WTC11 (cell line): Measurements from ENCODE around the gene INF2. TPM values are rescaled to one million over a fixed set of nuclear protein-coding genes. Genes with fewer than 3 reads are reported as not detected.

Source experiments
- ATAC-seq: fragments of 200-7000 bp; cut with Tn5 transposase; 2 replicates; pipeline ENCODE4 v1.10.0; 2021; ENCODE audit warnings: mild to moderate bottlenecking, moderate library complexity
- CTCF ChIA-PET: fragments of 300-600 bp; sonication (Branson Sonifier 250); formaldehyde crosslinking; loops from one replicate; lab custom pipeline; 2021; ENCODE audit warnings: antibody characterized with exemption; lab: Charles Lee
- POLR2A ChIA-PET: fragments of 350-600 bp; sonication (Branson Sonifier 250); formaldehyde crosslinking; loops from one replicate; lab custom pipeline; 2021; ENCODE audit warnings: antibody characterized with exemption; lab: Charles Lee
- DNase-seq: peaks from one replicate; pipeline ENCODE4 v3.0.0; 2021; ENCODE audit warnings: low spot score
- H3K27ac Mint-ChIP-seq: 2 replicates; pipeline ENCODE4 v1.8.0; 2021; ENCODE audit warnings: mixed read lengths
- H3K27me3 Mint-ChIP-seq: 2 replicates; pipeline ENCODE4 v1.8.0; 2021; ENCODE audit warnings: low read depth, mild to moderate bottlenecking, moderate library complexity, mixed read lengths
- H3K36me3 Mint-ChIP-seq: 2 replicates; pipeline ENCODE4 v1.8.0; 2021; ENCODE audit warnings: mixed read lengths
- H3K4me1 Mint-ChIP-seq: 2 replicates; pipeline ENCODE4 v1.8.0; 2022; ENCODE audit warnings: mixed read lengths
- H3K4me3 Mint-ChIP-seq: 2 replicates; pipeline ENCODE4 v1.8.0; 2021; ENCODE audit warnings: mild to moderate bottlenecking, moderate library complexity, mixed read lengths
- H3K9me3 Mint-ChIP-seq: 2 replicates; pipeline ENCODE4 v1.8.0; 2021; ENCODE audit warnings: mixed read lengths
- ARID4B ChIP-seq: sonication (generic); formaldehyde crosslinking; IDR thresholded peaks from 2 replicates; pipeline ENCODE4 v1.8.0; 2023; ENCODE audit warnings: missing genetic modification reagents, mild to moderate bottlenecking, borderline replicate concordance
- ATF6 ChIP-seq: sonication (generic); formaldehyde crosslinking; IDR thresholded peaks from 2 replicates; pipeline ENCODE4 v1.8.1; 2023; ENCODE audit warnings: mild to moderate bottlenecking, missing genetic modification reagents
- E2F5 ChIP-seq: sonication (generic); formaldehyde crosslinking; IDR thresholded peaks from 2 replicates; pipeline ENCODE4 v1.8.1; 2022; ENCODE audit warnings: mild to moderate bottlenecking, moderate library complexity, missing genetic modification reagents
- ETV6 ChIP-seq: sonication (generic); formaldehyde crosslinking; IDR thresholded peaks from 2 replicates; pipeline ENCODE4 v1.8.1; 2022; ENCODE audit warnings: mild to moderate bottlenecking, missing genetic modification reagents
- FOXP1 ChIP-seq: sonication (generic); formaldehyde crosslinking; IDR thresholded peaks from 2 replicates; pipeline ENCODE4 v1.8.0; 2022; ENCODE audit warnings: missing genetic modification reagents, mild to moderate bottlenecking, moderate library complexity, borderline replicate concordance
- HMGXB4 ChIP-seq: sonication (generic); formaldehyde crosslinking; IDR thresholded peaks from 2 replicates; pipeline ENCODE4 v1.8.1; 2023; ENCODE audit warnings: mild to moderate bottlenecking, moderate library complexity, missing genetic modification reagents
- MYBL2 ChIP-seq: sonication (generic); formaldehyde crosslinking; IDR thresholded peaks from 2 replicates; pipeline ENCODE4 v1.8.1; 2023; ENCODE audit warnings: mild to moderate bottlenecking, moderate library complexity, missing genetic modification reagents
- NFATC4 ChIP-seq: fragments of 250-450 bp; sonication (Bioruptor Pico); IDR thresholded peaks from 2 replicates; pipeline ENCODE4 v1.9.0; 2021; ENCODE audit warnings: mild to moderate bottlenecking
- PRDM15 ChIP-seq: sonication (generic); formaldehyde crosslinking; IDR thresholded peaks from 2 replicates; pipeline ENCODE4 v1.8.0; 2022; ENCODE audit warnings: missing genetic modification reagents
- PREB ChIP-seq: sonication (generic); formaldehyde crosslinking; IDR thresholded peaks from 2 replicates; pipeline ENCODE4 v1.8.1; 2022; ENCODE audit warnings: mild to moderate bottlenecking, missing genetic modification reagents, moderate library complexity, borderline replicate concordance
- USF2 ChIP-seq: sonication (generic); formaldehyde crosslinking; IDR thresholded peaks from 2 replicates; pipeline ENCODE4 v1.8.1; 2023; ENCODE audit warnings: mild to moderate bottlenecking, missing genetic modification reagents, moderate library complexity
- ZBTB21 ChIP-seq: sonication (generic); formaldehyde crosslinking; IDR thresholded peaks from 2 replicates; pipeline ENCODE4 v1.8.1; 2023; ENCODE audit warnings: mild to moderate bottlenecking, missing genetic modification reagents, borderline replicate concordance
- ZNF263 ChIP-seq: sonication (generic); formaldehyde crosslinking; IDR thresholded peaks from 2 replicates; pipeline ENCODE4 v1.8.1; 2022; ENCODE audit warnings: low read depth, mild to moderate bottlenecking, moderate library complexity, missing genetic modification reagents
- ZNF416 ChIP-seq: fragments of 250-450 bp; sonication (Bioruptor Pico); IDR thresholded peaks from 2 replicates; pipeline ENCODE4 v1.9.0; 2021; ENCODE audit warnings: mild to moderate bottlenecking, inconsistent platforms
- ZSCAN18 ChIP-seq: fragments of 250-450 bp; sonication (Bioruptor Pico); IDR thresholded peaks from 2 replicates; pipeline ENCODE4 v2.1.2; 2022; ENCODE audit warnings: mild to moderate bottlenecking, moderate library complexity
- total RNA-seq: library from RNA; stranded (reverse); gene quantifications from 3 replicates; pipeline ENCODE4 v1.2.3, GENCODE V29; 2021

The INF2 gene
- total RNA-seq, 1 experiment from 2014 or later, result 82.4 TPM

GRCh38 chr14:104712881-104713734, 23.7 kb downstream of the INF2 start:
- TF ChIP-seq ZBTB21 (CRISPR knock-in tag) (no peak), ZSCAN18 (CRISPR knock-in tag) (no peak), FOXP1 (CRISPR knock-in tag) (no peak), PREB (CRISPR knock-in tag) (no peak)
- DNase-seq, result no peak
- no peak for ATAC-seq
- ChIA-PET CTCF (interaction anchor here (0.6 to 1.5 kb wide), 2 partner anchors 47 to 657 kb away, joined by 3 read pairs; no protein-coding TSS in a partner anchor), POLR2A (interaction anchor here (0.9 kb wide), 1 partner anchor 12 kb away, joined by 3 read pairs; no protein-coding TSS in a partner anchor)
- Mint-ChIP-seq H3K4me3 (no peak overlapping the region), H3K4me1 (no peaks in the 10 kb centered on the region), H3K9me3 (no peaks in the 10 kb centered on the region), H3K36me3 (peaks cover 7% of the 10 kb centered on the region), H3K27me3 (no peaks in the 10 kb centered on the region), H3K27ac (no peak overlapping the region)

GRCh38 chr14:104714066-104714465, 24.6 kb downstream of the INF2 start:
- ChIA-PET POLR2A (no interaction called here), CTCF (no interaction called here)
- Mint-ChIP-seq H3K4me3 (no peak overlapping the region), H3K27me3 (no peaks in the 10 kb centered on the region), H3K9me3 (no peaks in the 10 kb centered on the region), H3K36me3 (peaks cover 7% of the 10 kb centered on the region), H3K27ac (no peak overlapping the region), H3K4me1 (no peaks in the 10 kb centered on the region)
- DNase-seq, result no peak
- ATAC-seq, result no peak
- TF ChIP-seq ZNF416 (no peak), E2F5 (CRISPR knock-in tag) (no peak), ARID4B (CRISPR knock-in tag) (no peak), MYBL2 (no peak), NFATC4 (CRISPR knock-in tag) (no peak), PRDM15 (CRISPR knock-in tag) (no peak), ATF6 (CRISPR knock-in tag) (no peak), HMGXB4 (no peak), ZNF263 (no peak), USF2 (no peak), ETV6 (CRISPR knock-in tag) (no peak)
